ENCODE measurements around the gene PLCL2.

GRCh38 chr3:16848007-16848406 is 36.7 kb upstream of the PLCL2 start:
- TF ChIP-seq YY1 (IDR thresholded peaks at IDR 0.05) (no peak), CTCF (IDR thresholded peaks at IDR 0.05; ENCODE audit: low read depth, low read length, missing input control) (no peak), REST (IDR thresholded peaks at IDR 0.05) (no peak), FOXA1 (IDR thresholded peaks at IDR 0.05) (no peak)
